Nephron progenitor cell (in vitro differentiated cells): ENCODE measurements around the gene CD93.

Experiments used
- DNase-seq: peaks from one replicate; pipeline ENCODE4 v3.0.0; 2021
- H3K27ac Mint-ChIP-seq: 2 replicates; pipeline ENCODE4 v1.8.0; 2021; ENCODE audit warnings: mild to moderate bottlenecking, moderate library complexity, mixed read lengths
- H3K27me3 Mint-ChIP-seq: 2 replicates; pipeline ENCODE4 v1.8.0; 2021; ENCODE audit warnings: mild to moderate bottlenecking, low read depth, mixed read lengths; ENCODE audit not compliant: poor library complexity
- H3K36me3 Mint-ChIP-seq: 2 replicates; pipeline ENCODE4 v1.8.0; 2021; ENCODE audit warnings: low read depth, mixed read lengths
- H3K4me1 Mint-ChIP-seq: 2 replicates; pipeline ENCODE4 v1.8.0; 2021; ENCODE audit warnings: mixed read lengths
- H3K4me3 Mint-ChIP-seq: 2 replicates; pipeline ENCODE4 v1.8.0; 2021; ENCODE audit warnings: mild to moderate bottlenecking, moderate library complexity, mixed read lengths
- H3K9me3 Mint-ChIP-seq: 2 replicates; pipeline ENCODE4 v1.8.0; 2021; ENCODE audit warnings: mild to moderate bottlenecking, moderate library complexity, mixed read lengths
- CTCF ChIP-seq: fragments of 200-600 bp; sonication (generic); IDR thresholded peaks from 2 replicates; pipeline ENCODE4 v1.5.0; 2021; ENCODE audit warnings: antibody characterized with exemption

The CD93 gene

GRCh38 chr20:23074052-23074451 lies 12.1 kb downstream of the CD93 start:
- TF ChIP-seq CTCF = no peak
- DNase-seq = no peak
- Mint-ChIP-seq H3K9me3 (no peaks in the 10 kb centered on the region), H3K4me1 (peaks cover 13% of the 10 kb centered on the region), H3K36me3 (no peaks in the 10 kb centered on the region), H3K27me3 (peaks cover 7% of the 10 kb centered on the region), H3K27ac (no peak overlapping the region), H3K4me3 (no peak overlapping the region)

GRCh38 chr20:23072892-23073586 lies 13.1 kb downstream of the CD93 start:
- TF ChIP-seq CTCF = no peak
- H3K4me1 Mint-ChIP-seq = peaks cover 13% of the 10 kb centered on the region

GRCh38 chr20:23071996-23072395 lies 14.1 kb downstream of the CD93 start:
- Mint-ChIP-seq H3K27me3 (peaks cover 8% of the 10 kb centered on the region), H3K4me1 (peaks cover 13% of the 10 kb centered on the region), H3K4me3 (no peak overlapping the region), H3K36me3 (no peaks in the 10 kb centered on the region), H3K27ac (no peak overlapping the region), H3K9me3 (no peaks in the 10 kb centered on the region)
- DNase-seq = no peak
- TF ChIP-seq CTCF = no peak

More at GRCh38 chr20:23072892-23073586, 13.1 kb downstream of the CD93 start:
- no peak overlapping the region for H3K27ac Mint-ChIP-seq
- no peaks in the 10 kb centered on the region for H3K36me3 Mint-ChIP-seq
- no peak for DNase-seq
- H3K4me3 Mint-ChIP-seq = no peak overlapping the region
- peaks cover 8% of the 10 kb centered on the region for H3K27me3 Mint-ChIP-seq
- H3K9me3 Mint-ChIP-seq = no peaks in the 10 kb centered on the region

GRCh38 chr20:23071398-23071797 lies 14.7 kb downstream of the CD93 start:
- H3K4me3 Mint-ChIP-seq = no peak overlapping the region
- DNase-seq = no peak
- no peak for TF ChIP-seq CTCF
- H3K27me3 Mint-ChIP-seq = peaks cover 12% of the 10 kb centered on the region
- H3K4me1 Mint-ChIP-seq = peaks cover 13% of the 10 kb centered on the region
- H3K36me3 Mint-ChIP-seq = no peaks in the 10 kb centered on the region
- H3K9me3 Mint-ChIP-seq = no peaks in the 10 kb centered on the region
- H3K27ac Mint-ChIP-seq = no peak overlapping the region

GRCh38 chr20:23069108-23069507 lies 17.0 kb downstream of the CD93 start:
- Mint-ChIP-seq H3K4me1 (peaks cover 13% of the 10 kb centered on the region), H3K27ac (no peak overlapping the region), H3K9me3 (no peaks in the 10 kb centered on the region), H3K27me3 (peaks cover 8% of the 10 kb centered on the region), H3K4me3 (no peak overlapping the region), H3K36me3 (no peaks in the 10 kb centered on the region)
- DNase-seq = no peak
- no peak for TF ChIP-seq CTCF

- peaks cover 13% of the 10 kb centered on the region for H3K4me1 Mint-ChIP-seq
- H3K27me3 Mint-ChIP-seq = peaks cover 8% of the 10 kb centered on the region
- no peaks in the 10 kb centered on the region for H3K9me3 Mint-ChIP-seq
- TF ChIP-seq CTCF = no peak
- H3K27ac Mint-ChIP-seq = no peak overlapping the region
- no peaks in the 10 kb centered on the region for H3K36me3 Mint-ChIP-seq
- no peak overlapping the region for H3K4me3 Mint-ChIP-seq
- no peak for DNase-seq
Observed at GRCh38 chr20:23068283-23068682, 17.8 kb downstream of the CD93 start.
